NCI-H1930 (cell line): ENCODE data around the gene CEBPA.
"Not testable (repeated sequence)": the region's sequence is repeated elsewhere in the genome, so short reads cannot be mapped to it uniquely, and the experiment has no call there.

ENCODE experiments used
- DNase-seq, 2 experiments: peaks; one replicate each; lab custom pipeline; 2025; lab: John Stamatoyannopoulos, UW

CEBPA gene

DNA sequence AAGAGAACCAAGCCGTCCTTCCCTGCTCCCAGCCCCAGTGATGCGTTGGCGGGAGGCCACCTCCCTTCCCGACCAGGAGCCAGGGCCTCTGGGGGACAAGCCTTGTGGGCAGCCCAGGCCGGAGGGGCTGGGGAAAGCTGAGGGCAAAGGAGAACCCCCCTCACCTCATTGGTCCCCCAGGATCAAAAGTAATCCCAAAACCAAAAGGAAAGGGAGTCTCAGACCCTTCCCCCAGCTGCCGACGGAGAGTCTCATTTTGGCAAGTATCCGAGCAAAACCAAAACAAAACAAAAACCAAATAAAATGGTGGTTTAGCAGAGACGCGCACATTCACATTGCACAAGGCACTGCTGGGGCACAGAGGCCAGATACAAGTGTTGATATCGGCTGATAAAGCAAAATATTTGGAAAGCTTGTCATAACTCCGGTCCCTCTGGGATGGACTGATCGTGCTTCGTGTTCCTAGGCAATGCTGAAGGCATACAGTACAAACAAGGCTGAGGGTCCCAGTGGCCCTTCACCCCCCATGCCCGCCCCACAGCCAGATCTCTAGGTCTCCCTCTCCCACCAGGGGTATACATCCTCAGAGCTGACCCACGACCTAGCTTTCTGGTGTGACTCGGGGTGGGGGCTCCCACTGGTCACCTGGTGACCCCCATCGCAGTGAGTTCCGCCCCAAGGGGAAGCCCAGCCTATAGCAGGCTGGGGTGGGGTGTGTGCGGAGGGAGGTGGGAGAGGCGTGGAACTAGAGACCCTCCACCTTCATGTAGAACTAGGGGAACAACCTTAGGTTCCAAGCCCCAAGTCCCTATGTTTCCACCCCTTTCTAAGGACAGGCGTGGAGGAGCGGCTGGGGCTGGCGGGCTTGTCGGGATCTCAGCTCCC is 2.1 kb downstream of the CEBPA start:
- DNase-seq = no peak

DNA sequence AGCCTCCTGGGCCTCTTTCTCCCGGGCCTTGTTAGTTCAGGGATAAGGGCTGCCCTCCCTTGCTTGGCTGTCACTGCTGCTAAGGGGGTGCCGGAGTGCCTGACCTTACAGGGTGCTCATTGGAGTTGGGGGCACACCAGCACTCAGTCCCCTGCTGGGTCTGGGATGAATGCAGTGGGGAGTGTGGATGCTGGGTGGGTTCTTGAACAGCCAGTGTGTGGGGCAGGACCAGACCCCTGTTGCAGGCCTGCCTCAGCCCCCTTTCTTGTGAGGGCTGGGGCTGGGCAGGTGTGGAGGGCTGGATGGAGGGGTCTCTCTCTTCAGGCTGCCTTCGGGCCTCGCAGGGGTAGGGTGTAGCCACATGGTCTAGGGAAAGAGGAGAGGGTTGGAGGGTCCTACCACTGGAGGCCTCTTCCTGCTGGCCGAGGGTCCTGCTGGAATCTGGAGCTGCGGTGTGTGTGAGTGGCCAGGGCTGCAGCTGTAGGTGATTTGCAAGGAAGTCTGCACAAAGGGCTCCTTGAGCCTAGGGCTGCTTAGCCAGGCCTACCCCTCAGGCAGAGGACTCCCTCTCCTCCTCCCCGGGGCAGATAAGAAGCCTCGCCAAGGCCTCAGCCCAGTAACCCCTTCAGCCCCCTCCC is 3.2 kb downstream of the CEBPA start:
- no peak for DNase-seq

DNA sequence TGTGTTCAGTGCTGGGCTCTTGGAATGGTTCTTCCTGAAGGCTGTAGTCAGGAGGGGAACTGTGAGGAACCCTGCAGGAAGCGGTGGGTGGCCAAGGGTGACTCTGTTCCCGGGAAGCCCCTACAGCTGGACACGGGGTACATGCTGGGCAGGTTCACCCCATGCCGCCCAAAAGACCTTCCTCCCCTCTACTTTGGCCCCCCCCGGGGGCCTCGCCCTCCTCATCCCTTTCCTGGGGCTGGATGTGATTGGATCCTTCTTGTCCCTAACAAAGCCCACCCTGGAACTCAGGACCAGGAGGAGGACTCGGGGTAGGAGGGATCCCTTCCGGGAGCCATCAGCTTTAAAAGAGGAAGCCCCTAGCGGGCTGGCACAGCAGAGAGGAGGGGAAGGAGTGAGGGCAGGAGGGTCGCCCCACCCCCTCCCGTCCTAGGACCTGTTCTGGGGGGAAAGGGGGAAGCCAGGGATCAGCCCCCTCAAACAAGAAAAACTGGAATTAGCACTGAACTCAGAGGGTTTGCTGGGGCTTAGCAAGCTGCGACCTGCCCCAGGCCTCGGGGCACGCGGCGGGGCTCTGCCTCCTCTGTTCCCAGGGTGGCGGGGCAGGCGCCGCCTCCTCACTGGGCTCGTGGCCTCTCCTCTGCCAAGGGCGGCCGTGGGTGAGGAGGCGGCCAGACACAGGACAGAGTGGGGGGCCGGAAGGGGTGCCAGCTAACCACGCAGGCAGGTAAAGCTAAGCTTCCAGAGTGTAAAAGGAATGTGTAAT is 4.0 kb downstream of the CEBPA start:
- DNase-seq = no peak

DNA sequence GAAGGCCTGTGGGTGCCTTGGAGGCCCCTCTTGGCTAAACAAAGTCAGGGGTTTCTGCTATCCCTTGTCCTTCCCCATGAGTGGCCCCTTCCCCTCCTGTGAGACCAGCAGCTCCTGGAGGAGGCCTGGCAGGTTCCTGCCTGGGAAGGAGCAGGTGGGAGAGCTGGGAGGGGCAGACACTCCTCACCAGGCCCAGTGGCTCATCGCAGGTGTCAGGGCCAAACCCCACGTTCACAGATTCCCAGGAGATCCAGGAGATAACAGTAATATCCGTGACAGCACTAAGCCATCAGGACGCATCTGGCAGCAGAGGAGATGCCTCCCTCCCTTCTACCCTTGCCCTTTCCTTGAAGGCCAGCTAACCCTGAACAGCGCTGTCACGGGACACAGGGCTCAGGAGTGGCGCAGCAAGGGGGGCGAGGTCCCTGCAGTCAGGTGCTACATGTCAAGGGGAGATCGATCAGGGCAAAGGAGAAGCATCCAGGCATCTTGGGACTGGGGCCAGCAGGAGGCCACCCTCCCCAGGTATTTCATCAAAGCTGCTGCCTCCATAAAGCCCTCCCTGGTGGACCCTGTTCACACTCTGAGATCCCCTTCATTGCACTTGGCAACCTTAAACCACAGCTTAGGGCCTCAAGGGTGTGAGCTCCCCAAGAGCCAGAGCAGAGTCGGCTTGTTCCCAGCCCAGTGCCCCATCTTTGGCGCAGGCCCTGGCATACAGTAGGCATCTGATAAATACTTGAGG is 4.8 kb downstream of the CEBPA start:
- DNase-seq = no peak

DNA sequence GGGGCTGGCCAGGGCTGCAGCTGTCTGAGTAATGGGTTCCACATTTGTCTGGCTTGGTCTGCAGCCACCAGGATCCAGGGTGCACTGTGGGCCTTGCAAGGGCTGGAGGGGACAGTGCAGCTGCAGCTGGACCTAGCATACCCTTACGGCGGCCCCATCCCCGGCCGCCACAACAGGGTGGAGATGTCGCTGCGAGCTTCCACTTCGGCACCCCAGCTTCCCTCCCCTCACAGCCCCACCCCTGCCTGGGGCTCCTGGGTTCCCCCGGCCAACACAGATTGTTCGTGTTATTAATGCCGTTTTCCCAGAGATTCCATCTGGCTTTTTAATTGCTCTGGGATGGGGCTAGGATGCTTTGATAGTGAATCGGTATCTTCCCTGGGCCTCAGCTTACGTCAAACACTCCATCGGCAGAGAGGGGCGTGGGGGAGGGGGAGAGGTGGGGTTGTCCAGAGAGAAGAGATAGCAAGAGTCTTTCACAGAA is 5.8 kb downstream of the CEBPA start:
- DNase-seq = no peak

DNA sequence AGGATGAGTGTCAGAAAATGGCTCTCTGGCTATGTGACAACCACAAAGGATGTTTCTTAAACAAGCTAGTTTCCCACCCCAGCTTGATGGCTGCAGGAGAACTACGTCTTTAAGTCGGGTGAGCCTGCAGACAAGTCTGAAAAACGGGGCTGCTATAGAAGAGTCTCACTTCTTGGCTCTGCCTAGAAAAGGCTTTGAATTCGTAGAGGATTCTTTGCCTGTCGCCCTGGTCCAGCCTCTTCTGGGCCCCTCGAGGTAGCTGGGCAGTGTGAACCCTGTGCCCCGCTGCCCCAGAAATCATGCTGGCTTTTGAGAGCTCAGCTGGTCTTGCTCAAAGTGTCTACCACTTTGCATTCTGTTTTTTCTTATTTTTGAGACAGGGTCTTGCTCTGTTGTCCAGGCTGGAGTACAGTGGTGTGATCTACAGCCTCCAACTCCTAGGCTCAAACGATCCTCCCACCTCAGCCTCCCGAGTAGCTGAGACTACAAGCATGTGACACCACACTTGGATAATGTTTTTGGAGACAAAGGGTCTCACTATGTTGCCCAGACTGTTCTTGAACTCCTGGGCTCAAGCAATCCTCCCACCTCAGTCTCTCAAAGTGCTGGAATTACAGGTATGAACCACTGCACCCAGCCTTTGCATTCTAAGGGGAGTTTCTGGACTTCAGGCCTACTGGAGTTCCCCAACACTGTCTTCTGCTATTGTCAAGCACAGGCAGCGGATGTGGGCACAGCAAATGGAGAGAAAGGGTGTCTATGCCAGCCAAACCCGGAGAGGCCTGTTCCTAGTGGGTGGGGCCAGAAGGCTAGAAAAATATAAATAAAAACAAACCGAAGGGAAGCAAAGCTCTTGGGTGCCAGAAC is 6.5 kb downstream of the CEBPA start:
- DNase-seq = no peak

DNA sequence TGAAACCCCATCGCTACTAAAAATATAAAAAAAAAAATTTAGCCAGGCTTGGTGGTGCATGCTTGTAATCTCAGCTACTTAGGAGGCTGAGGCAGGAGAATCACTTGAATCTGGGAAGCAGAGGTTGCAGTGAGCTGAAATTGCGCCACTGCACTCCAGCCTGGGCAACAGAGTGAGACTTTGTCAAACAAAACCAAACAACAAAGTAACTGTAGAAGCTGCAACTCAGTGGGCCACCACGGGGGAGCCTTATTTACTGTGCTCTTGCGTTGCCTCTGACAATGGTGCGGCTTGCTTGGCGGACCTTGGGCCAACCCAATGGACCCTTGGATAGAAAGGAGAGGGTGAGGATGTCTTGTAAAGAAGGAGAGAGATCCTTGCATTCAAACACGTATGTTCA is 7.3 kb downstream of the CEBPA start:
- DNase-seq = not testable (repeated sequence)

DNA sequence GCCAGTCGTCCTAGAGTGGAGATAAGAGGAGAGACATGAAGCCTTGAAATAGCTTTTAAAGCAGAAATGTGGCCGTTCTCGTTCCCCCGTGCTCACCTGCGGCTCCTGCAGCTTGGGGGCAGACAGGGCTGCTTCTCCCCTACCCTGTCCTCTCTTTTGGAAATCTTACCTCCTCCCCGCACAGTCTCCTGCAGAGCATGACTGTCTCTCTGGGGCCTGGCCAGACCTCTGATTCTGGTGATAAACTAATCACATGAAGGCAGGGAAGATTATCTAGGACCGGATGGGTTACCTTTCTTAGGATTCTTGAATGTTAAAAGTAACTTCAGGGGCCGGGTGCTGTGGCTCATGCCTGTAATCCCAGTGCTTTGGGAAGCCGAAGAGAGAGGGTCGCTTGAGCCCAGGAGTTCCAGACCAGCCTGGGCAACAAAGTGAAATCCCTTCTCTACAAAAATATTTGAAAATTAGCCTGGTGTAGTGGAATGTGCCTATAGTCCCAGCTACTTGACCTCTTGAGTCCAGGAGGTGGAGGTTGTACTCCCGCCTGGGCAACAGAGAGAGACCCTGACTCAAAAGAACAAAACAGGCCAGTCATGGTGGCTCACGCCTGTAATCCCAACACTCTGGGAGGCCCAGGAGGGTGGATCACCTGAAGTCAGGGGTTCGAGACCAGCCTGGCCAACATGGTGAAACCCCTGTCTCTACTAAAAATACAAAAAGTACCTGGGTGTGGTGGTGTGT is 8.1 kb downstream of the CEBPA start:
- DNase-seq = no peak

DNA sequence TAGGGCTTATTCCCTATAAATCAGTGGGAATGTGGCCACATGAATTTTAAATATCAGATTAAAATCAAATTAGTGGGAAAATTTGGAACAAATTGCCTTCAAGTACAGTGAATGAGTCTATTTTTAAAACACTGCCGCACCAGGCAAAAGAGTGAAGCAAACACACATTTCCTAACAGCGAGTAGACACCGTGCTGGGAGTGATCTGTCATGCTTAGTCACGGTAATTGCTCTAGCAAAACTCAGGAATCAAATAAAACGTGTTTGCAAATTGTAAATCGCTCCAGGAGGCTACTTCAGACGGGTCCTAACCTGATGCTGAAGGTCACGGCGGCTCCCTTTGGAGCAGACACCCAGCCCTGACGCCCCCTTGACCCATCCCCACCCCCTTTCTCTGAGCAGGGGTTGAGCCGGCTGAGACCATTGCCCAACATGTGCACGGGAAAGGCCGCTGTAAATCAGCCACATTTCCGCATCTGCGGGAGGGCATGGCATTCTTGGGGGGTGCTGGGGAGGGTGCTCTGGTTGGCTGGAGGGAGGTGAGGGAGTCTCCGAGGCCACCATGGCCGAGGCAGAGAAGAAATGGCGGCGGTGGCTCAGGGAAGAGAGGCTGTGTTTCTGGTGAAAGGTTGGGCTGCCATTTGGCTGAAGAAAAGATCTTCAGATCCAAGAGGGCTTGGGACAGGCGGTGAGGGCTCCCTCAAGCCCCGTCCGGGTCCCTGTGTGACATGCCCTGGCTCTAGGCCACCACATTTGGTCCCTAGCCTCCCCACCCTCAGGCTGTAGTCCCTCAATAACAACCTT is 8.9 kb downstream of the CEBPA start:
- no peak for DNase-seq

DNA sequence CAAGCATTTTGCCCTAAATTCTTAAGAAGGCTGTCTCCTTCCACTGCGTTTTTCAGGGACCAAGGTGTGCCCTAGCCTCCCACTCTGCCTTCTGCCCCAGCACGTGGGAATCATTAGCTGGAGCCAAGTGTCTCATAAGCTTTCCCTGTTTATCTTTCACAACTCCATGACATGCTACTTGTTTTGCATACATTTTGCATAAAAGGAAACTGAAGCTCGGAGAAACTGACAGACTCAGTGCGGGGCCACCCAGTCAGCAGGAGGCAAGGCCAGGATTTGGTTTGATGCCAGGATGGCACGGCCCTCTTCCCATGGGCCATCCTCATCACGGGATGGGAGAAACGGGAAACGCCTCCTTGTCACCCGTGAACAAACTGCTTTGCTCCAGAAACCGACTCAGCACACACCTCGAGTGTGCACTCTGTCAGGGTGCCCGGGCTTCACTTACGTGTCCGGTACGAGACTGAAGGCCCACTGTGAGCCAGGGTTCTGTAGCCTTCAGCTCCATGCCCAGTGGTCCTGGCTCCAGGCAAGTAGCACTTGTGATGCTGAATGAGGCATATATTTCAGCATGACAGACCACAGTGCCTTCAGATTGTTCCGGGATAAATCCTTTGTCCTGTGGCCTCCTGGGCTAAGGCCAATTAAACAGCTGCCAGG is 9.6 kb downstream of the CEBPA start:
- DNase-seq = no peak

DNA sequence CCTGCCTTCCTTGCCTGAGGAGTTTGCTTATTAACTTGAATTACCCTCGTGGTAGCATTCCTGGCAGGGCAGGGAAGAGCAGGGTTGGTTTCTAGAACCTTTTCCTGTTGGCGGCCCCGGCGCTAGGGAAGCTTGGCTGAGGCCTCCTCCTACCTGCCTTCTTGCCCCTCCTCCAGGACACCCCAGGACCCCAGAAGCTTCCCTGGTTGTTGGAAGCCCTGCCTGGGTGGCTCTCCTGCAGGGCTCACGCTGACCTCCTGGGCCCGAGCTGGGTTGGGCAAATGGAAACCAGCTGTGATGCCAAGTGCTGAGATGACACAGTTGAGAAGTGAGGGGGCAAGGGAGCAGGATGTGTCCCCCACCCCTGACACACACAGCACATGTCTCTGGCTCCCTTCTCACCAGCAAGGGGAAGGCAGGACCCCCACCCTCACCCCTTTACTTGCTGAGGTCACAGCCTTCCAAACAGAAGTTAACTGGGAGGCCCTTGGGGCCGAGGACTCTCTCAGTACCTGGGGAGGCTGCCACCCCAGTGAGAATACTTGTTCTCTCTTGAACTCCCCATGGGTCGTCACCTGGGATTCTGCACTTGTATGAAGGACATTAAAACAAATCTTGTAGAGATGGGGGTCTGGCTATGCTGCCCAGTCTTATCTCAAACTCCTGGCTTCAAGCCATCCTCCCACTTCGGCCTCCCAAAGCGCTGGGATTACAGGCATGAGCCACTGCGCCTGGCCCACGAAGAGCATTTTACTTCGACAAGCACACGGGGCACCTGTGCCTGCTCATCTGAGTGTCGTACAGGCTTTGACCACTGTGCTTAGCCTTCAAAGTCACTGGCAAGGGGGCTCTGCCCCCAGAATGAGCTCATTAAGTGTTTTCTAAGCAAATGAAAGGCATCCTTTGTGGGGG is 10.5 kb downstream of the CEBPA start:
- DNase-seq = no peak

DNA sequence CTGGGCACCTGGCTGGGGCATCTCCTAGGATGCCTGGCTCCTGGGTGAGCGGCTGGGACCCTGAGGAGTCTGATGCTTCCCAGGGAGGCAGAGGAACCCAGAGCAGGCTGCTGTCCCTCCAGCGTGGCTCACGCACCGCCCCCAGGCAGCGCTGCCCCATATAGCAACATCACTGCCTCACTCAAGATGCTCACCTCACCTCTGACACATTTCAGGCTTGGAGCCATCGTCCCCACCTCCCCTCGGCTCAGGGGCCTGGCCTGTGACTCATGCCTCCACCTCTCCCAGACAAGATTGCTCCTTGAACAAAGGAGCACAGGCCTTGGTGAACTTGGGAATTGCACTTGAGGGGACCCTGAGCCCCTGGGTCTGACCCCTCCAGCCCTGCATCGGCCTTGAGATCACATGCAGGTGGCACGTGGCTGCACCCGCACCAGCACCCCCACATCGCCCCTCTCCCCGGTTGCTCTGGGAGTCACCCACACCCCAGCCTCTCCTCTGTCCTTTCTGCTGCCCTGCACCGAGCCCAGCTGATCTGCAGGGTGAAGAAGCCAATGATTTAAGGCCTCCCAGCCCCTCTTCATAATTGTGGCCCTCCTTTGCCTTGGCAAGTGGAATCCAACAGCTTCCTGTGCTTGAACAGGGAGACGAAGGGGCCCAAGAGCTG is 11.2 kb downstream of the CEBPA start:
- no peak for DNase-seq

DNA sequence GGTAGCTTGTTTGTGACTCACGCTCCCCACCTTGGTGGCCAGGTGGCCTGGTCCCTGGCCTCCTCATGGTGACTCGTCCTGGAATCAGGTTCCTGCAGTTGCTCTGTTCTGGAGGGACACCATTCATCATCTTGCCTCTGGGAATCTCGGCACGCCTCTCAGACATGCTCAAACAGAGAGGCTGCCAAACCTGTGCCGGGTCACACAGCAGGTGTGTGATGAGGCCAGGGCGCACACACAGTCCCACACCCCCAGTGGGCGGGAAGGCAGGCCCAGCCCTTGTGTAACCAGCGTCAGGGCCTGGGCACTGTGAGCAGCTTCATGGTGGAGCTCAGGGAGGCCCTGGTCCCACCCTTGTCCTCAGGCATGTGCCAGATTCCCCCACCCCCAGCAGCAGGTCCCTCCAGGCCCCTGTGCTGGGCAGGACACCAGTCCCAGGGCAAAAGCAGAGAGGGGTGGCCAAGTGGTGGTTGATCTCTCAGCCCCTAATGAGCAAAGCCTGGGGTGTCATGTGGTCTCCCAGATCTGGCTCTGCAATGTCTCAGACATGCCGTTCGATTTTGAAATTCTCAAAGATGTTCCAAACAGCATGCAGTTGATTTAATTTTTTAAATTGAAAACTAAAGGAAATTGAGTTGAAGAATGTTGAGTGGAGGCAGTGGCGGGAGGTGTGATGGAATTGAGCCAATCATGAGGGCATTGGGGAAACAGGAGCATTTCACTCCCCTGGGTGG is 12.1 kb downstream of the CEBPA start:
- no peak for DNase-seq

DNA sequence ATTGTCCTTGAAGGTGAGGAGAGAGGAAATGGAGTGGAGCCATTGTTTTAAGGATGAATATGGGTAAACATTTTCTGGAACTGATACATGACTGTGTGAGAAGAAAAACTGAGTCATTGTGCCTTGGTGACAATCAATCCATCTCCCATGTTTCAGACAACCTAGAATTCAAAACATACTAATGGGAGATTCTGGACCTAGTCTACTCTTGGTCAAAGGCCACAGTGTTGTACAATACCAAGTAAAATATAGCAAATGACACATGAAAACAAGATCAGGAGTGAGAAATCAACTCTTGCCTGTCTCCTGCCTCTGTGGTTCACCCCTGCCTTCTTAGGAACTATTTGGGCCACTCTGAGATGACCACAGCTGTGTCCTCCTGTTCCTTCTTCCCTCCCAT is 13.1 kb downstream of the CEBPA start:
- DNase-seq = no peak

DNA sequence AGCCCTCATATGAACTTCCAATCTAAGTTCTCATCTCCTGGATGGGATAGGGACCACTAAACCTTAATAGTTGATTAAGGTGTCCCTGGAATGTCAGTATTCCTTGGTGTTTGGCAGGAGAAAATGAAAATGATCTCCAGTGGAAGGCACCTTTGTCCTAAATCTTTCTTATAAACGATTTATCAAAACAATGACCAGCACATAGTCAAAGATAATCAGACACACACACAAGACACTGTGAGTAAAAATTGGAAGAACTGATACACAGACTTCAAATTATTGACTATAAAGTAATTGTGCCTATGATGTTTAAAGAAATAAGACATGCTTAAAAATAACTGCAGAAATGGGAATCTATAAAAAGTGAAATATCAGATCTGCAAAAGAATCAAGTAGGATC is 13.7 kb downstream of the CEBPA start:
- no peak for DNase-seq

DNA sequence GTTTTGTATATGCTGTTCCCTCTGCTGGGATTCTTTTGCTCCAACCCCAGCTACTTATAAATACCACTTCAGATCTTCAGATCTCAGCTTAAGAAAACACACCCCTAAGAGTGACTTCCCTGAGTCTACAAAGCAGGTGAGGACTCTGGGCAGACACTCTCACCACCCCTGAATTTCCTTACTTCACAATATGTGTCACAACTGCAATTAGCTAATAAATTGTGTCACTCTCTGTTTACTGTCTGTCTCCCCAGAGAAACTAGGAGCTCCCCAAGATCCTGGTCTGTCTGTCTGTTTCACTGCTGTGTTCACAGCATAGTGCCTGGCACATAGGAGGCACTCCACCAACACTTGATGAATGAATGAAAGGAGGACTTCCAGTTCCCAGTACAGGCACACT is 14.4 kb downstream of the CEBPA start:
- DNase-seq = no peak

DNA sequence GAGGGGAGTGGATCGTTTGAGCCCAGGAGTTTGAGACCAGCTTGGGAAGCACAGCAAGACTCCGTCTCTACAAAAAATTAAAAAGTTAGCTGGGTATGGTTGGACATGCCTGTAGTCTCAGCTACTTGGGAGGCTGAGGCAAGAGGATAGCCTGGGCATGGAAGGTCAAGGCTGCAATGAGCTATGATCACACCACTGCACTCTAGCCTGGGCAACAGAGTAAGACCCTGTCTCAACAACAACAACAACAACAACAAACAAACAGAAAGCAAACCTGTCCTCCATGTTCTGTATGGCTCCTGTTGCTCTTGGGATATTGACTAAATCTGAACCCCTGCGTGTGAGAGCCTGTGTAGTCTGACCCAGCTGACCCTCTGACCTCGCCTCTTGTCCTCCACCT is 14.9 kb downstream of the CEBPA start:
- DNase-seq = no peak
